ENCODE data around the gene CAMK1D.

- TF ChIP-seq ELF1 (IDR thresholded peaks at IDR 0.05) (no peak), REST (IDR thresholded peaks at IDR 0.05; ENCODE audit: low read depth, low read length) (no peak), CTCF (IDR thresholded peaks at IDR 0.05) (no peak), TEAD4 (IDR thresholded peaks at IDR 0.05; ENCODE audit: borderline replicate concordance, insufficient read depth) (no peak), FOXJ3 (CRISPR knock-in tag; IDR thresholded peaks at IDR 0.05) (no peak), YY1 (IDR thresholded peaks at IDR 0.05; ENCODE audit: low read depth) (no peak), POLR2AphosphoS5 (IDR thresholded peaks at IDR 0.05; ENCODE audit: low read depth, low read length) (no peak), SIN3A (IDR thresholded peaks at IDR 0.05; ENCODE audit: borderline replicate concordance, low read depth, low read length) (no peak), NRF1 (IDR thresholded peaks at IDR 0.05; ENCODE audit: low read depth, low read length) (no peak), CHD2 (IDR thresholded peaks at IDR 0.05; ENCODE audit: low read length, partially characterized antibody) (no peak), MAX (IDR thresholded peaks at IDR 0.05; ENCODE audit: low read depth) (no peak), EP300 (IDR thresholded peaks at IDR 0.05; ENCODE audit: borderline replicate concordance in 1 of 2, low read depth in 1 of 2, low read length in 1 of 2) (no peak), JUND (IDR thresholded peaks at IDR 0.05) (no peak), EZH2phosphoT487 (IDR thresholded peaks at IDR 0.05; ENCODE audit: borderline replicate concordance, low read depth) (no peak)
Measured at GRCh38 chr10:12455766-12456165, 106.4 kb downstream of the CAMK1D start.

All from SK-N-SH (cell line).